ENCODE results near the gene OR6K3.
"Not testable (repeated sequence)": the region's sequence is repeated elsewhere in the genome, so short reads cannot be mapped to it uniquely, and the experiment has no call there.

OR6K3 gene

GRCh38 chr1:158706096-158706495 lies 14.4 kb downstream of the OR6K3 start:
- no peak overlapping the region for H3K4me3 ChIP-seq (ENCODE audit: low read depth, low read length)
- no peak for TF ChIP-seq CTCF (IDR thresholded peaks at IDR 0.05; ENCODE audit: borderline replicate concordance, insufficient read depth, low read depth, low read length)

GRCh38 chr1:158700552-158700951 lies 20.0 kb downstream of the OR6K3 start, which contains the start of gene OR6K2:
OR6K2 (minus strand) TSS chr1:158700652; CDS start chr1:158700652, 0 bp downstream.
- no peak for TF ChIP-seq CTCF (IDR thresholded peaks at IDR 0.05; ENCODE audit: borderline replicate concordance, insufficient read depth, low read depth, low read length)
- no peak within 1 kb of the TSS for H3K4me3 ChIP-seq (ENCODE audit: low read depth, low read length)

- no peak overlapping the region for H3K4me3 ChIP-seq (ENCODE audit: low read depth, low read length)
- no peak for TF ChIP-seq CTCF (IDR thresholded peaks at IDR 0.05; ENCODE audit: borderline replicate concordance, insufficient read depth, low read depth, low read length)
Measured at GRCh38 chr1:158694596-158694995, 25.9 kb downstream of the OR6K3 start.

GRCh38 chr1:158692356-158692755 lies 28.2 kb downstream of the OR6K3 start:
- TF ChIP-seq CTCF (IDR thresholded peaks at IDR 0.05; ENCODE audit: borderline replicate concordance, insufficient read depth, low read depth, low read length) = no peak

GRCh38 chr1:158691907-158692306 lies 28.6 kb downstream of the OR6K3 start:
- no peak for TF ChIP-seq CTCF (IDR thresholded peaks at IDR 0.05; ENCODE audit: borderline replicate concordance, insufficient read depth, low read depth, low read length)
- no peak overlapping the region for H3K4me3 ChIP-seq (ENCODE audit: low read depth, low read length)

More at GRCh38 chr1:158692356-158692755, 28.2 kb downstream of the OR6K3 start:
- H3K4me3 ChIP-seq (ENCODE audit: low read depth, low read length) = no peak overlapping the region

GRCh38 chr1:158691149-158691548 lies 29.4 kb downstream of the OR6K3 start:
- H3K4me3 ChIP-seq (ENCODE audit: low read depth, low read length) = not testable (repeated sequence)

- H3K4me3 ChIP-seq (ENCODE audit: low read depth, low read length) = no peak overlapping the region
- TF ChIP-seq CTCF (IDR thresholded peaks at IDR 0.05; ENCODE audit: borderline replicate concordance, insufficient read depth, low read depth, low read length) = no peak
Measured at GRCh38 chr1:158689875-158690274, 30.6 kb downstream of the OR6K3 start.

- TF ChIP-seq CTCF (IDR thresholded peaks at IDR 0.05; ENCODE audit: borderline replicate concordance, insufficient read depth, low read depth, low read length) = no peak
- H3K4me3 ChIP-seq (ENCODE audit: low read depth, low read length) = no peak overlapping the region
Measured at GRCh38 chr1:158689110-158689509, 31.4 kb downstream of the OR6K3 start.

GRCh38 chr1:158688343-158688742 lies 32.2 kb downstream of the OR6K3 start:
- not testable (repeated sequence) for H3K4me3 ChIP-seq (ENCODE audit: low read depth, low read length)
